HUES48 (cell line): Measurements from ENCODE around the gene ELK1.

Experiments
- H3K27ac ChIP-seq: one replicate; pipeline ENCODE4 v1.7.0; 2013; ENCODE audit warnings: low read depth, low read length, inconsistent platforms
- H3K27me3 ChIP-seq: 2 replicates; pipeline ENCODE4 v1.6.1; 2013; ENCODE audit warnings: mild to moderate bottlenecking, low read length; ENCODE audit not compliant: control insufficient read depth, insufficient read depth
- H3K36me3 ChIP-seq: 2 replicates; pipeline ENCODE4 v1.6.1; 2013; ENCODE audit warnings: low read length; ENCODE audit not compliant: control insufficient read depth, insufficient read depth
- H3K4me1 ChIP-seq: 2 replicates; pipeline ENCODE4 v1.6.1; 2013; ENCODE audit warnings: mild to moderate bottlenecking, low read length; ENCODE audit not compliant: control insufficient read depth, insufficient read depth
- H3K4me3 ChIP-seq: 2 replicates; pipeline ENCODE4 v1.5.1; 2013; ENCODE audit warnings: mild to moderate bottlenecking, low read depth, low read length
- H3K9ac ChIP-seq: 2 replicates; pipeline ENCODE4 v1.6.1; 2013; ENCODE audit warnings: mild to moderate bottlenecking, low read depth, low read length, moderate library complexity
- H3K9me3 ChIP-seq: 2 replicates; pipeline ENCODE4 v1.6.1; 2013; ENCODE audit warnings: low read length; ENCODE audit not compliant: control insufficient read depth, insufficient read depth

ELK1 gene

DNA sequence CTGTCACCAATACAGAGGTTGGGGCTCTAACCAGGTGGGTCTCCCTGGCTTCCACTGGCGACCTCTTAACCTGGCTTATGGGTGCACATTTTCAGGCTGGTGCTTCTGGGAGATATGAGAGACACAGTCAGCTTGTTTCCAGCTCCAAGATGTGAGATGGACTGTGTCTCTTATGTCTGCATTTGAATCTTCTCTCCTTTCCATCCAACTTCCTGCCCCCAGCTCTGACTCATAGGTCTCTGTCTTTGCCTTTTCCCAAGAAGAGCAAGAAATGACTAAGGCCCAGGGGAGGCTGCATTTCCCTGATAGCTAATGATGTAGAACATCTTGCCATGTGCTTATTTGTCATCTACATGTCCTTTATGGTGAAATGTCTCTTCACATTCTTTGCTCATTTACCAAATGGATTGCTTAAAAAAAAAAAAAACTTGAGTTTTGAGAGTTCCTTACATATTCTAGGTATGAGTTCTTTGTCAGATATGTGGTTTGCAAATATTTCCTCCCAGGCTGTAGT is 11.8 kb upstream of the ELK1 start:
- no peaks in the 10 kb centered on the region for H3K27me3 ChIP-seq
- H3K9me3 ChIP-seq, result peaks cover 28% of the 10 kb centered on the region
- no peak overlapping the region for H3K9ac ChIP-seq
- H3K36me3 ChIP-seq, result peaks cover 3% of the 10 kb centered on the region; the same call in 1 of the 2 replicates
- H3K4me1 ChIP-seq, result no peaks in the 10 kb centered on the region
- H3K4me3 ChIP-seq, result no peak overlapping the region
- no peak overlapping the region for H3K27ac ChIP-seq

DNA sequence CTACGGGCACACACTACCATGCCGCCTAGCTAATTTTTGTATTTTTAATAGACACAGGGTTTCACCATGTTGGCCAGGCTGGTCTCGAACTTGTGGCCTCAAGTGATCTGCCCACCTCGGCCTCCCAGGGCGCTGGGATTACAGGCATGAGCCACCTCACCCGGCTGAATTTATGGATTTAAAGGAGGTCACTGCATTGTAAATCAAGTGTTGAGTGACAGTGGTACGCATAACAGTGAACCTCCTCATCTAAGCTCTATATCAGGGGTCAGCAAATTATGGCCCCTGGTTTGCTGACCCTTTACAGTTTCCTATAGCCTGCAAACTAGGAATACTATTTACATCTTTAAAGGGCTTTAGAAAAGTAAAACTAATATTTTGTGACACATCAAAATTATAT is 11.2 kb upstream of the ELK1 start:
- Histone ChIP-seq H3K27me3 (no peaks in the 10 kb centered on the region), H3K27ac (no peak overlapping the region), H3K4me3 (no peak overlapping the region), H3K4me1 (no peaks in the 10 kb centered on the region), H3K9ac (no peak overlapping the region), H3K36me3 (peaks cover 10% of the 10 kb centered on the region), H3K9me3 (peaks cover 30% of the 10 kb centered on the region)

DNA sequence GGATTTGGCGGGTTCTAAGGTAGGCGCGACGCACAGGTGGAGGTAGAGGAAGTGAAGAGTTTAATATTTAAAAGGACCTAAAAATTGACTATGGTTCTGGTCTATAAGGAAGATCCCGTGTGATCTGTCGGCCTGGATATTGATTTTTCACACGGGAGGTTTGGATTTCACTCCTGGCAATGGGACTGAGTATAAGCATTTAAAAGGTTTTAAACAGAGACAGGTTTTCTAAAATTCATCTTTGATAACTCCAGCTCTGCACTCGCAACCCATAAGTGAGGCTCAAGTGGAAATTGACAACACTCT is 9.0 kb upstream of the ELK1 start:
- Histone ChIP-seq H3K4me3 (peak overlapping the region; percentile 94), H3K4me1 (no peaks in the 10 kb centered on the region), H3K36me3 (peaks cover 26% of the 10 kb centered on the region), H3K9ac (no peak overlapping the region), H3K27ac (no peak overlapping the region), H3K9me3 (peaks cover 29% of the 10 kb centered on the region), H3K27me3 (no peaks in the 10 kb centered on the region)

DNA sequence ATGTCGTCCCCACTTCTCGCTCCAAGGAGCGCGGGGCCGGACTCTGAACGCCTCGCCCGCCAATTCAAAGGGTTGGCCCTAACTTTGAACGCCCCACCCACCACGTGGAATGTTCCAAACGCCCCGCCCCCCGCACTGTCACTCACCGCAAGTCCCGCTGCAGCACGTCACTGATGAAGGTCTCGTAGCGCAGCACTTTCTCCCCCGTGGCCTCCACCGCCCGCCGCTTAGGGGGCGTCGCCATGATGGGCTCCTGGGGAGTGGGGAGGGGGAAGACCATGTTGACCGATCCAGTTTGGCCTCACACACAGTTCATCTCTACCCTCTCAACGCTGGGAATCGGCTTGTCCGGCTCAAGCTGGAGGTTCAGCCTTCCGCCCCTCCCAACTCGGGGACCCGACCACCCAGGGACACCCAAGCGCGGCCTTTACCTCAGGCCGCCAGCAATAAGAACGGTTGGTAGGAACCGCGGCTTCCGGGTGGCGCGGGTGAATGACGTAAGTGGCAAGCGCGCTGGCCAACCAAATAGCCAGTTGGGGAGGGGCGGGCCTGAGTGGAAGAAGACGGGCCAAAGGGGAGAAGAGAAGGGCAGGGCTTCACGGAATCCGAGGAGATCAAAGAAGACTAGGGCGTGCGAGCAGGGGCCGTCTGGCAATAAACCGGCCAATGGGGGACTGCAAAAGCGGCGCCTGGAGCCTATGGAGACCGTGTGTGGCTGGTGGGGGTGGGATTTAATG is 8.5 kb upstream of the ELK1 start, which contains the start of gene UXT:
UXT (minus strand) TSS at position 497 of the 737 bp plus-strand sequence; CDS start at position 244, 253 bp downstream.
- no peaks in the 10 kb centered on the region for H3K27me3 ChIP-seq
- H3K4me1 ChIP-seq, result no peaks in the 10 kb centered on the region
- peaks cover 32% of the 10 kb centered on the region for H3K9me3 ChIP-seq
- H3K36me3 ChIP-seq, result peaks cover 26% of the 10 kb centered on the region
- H3K9ac ChIP-seq, result peak within 1 kb of the TSS; percentile 98
- peak within 1 kb of the TSS; percentile 99 for H3K27ac ChIP-seq
- H3K4me3 ChIP-seq, result peak within 1 kb of the TSS; percentile 94

DNA sequence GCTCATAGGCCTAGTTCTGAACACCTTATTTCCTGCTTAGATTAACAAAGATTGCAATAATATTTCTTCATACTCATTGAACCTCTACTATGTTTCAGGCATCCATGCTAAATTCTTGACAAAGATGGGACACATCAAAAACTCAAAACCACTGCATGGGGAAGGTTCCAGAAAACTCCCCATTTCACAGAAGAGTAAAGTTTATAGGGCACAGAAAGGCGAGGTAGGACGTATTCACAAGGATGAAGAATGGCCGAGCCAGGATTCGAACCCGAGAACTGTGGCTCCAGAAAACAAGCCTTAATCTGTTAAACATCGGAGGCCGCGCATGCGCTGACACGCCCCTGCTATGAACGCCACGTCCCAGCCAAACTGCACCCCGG is 7.9 kb upstream of the ELK1 start:
- Histone ChIP-seq H3K27me3 (no peaks in the 10 kb centered on the region), H3K36me3 (peaks cover 30% of the 10 kb centered on the region), H3K27ac (peak overlapping the region; percentile 99), H3K4me1 (no peaks in the 10 kb centered on the region), H3K4me3 (peak overlapping the region; percentile 94), H3K9me3 (peaks cover 38% of the 10 kb centered on the region), H3K9ac (peak overlapping the region; percentile 75)

DNA sequence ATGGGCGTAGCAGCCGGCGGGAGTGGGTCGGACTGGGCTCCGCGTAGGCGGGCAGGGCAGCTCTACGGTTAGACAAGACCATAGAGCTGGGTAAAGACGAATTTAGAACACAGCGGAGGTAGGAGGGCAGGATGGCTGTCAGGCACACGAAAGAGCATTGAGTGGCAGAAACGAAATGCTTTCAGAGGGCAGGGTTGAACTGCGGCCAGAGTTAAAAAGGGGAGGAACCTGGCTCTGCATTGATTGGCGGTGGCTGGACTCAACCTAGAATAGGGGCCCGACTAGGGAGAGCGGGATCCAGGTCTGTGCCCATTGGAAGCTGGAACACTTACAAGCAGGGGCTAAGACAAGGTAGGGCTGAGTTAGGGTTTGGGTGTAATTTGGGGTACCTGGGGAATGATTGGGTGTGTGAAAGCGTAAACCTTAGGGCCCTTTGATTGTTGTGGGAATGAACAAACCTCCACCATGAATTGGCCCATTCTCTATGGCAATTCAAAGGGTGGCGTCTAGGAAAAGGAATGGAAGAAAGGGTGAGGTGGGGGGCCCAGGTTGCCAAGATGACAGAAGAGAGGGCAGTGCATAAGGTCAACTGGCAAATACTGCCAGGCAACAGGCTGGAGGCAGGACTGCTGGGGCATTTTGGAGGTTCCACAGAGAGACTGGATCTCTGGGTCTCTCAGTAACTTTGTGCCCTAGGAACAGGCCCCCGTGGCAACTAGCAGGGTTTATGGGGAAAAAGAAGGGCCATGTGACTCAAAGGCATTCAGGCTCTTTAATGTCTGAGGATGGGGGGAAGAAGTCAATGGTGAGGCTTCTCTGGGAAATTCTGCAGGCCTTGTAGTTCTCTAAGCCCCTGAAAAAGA is 911 bp upstream of the ELK1 start:
- H3K36me3 ChIP-seq, result peaks cover 35% of the 10 kb centered on the region
- peaks cover 37% of the 10 kb centered on the region for H3K9me3 ChIP-seq
- H3K9ac ChIP-seq, result no peak overlapping the region; the same call in 1 of the 2 replicates
- H3K4me3 ChIP-seq, result peak overlapping the region; percentile 68
- H3K27ac ChIP-seq, result peak overlapping the region; percentile 78
- H3K27me3 ChIP-seq, result no peaks in the 10 kb centered on the region
- H3K4me1 ChIP-seq, result no peaks in the 10 kb centered on the region; the same call in 1 of the 2 replicates

DNA sequence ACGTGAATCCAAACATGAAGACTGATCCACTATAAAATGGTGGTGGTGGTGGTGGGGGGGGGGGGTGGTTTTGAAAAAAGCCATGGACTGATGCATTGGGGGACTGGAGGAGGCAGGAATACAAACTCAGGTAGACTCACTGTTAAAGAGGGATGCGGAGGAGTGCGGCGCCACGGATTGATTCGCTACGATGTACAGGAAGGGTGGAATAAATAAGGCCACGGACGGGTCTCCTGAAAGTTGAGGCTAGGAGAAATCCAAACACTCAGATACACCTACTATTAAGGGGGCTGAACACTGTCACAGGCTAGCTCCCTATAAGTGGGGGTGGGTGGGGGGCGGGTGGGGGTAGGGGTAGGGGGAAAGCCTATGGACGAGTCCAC is 591 bp downstream of the ELK1 start:
- Histone ChIP-seq H3K27ac (no peak overlapping the region), H3K4me3 (peak overlapping the region; percentile 85), H3K9ac (no peak overlapping the region), H3K9me3 (peaks cover 33% of the 10 kb centered on the region), H3K27me3 (no peaks in the 10 kb centered on the region), H3K4me1 (no peaks in the 10 kb centered on the region; the same call in 1 of the 2 replicates), H3K36me3 (peaks cover 24% of the 10 kb centered on the region)

DNA sequence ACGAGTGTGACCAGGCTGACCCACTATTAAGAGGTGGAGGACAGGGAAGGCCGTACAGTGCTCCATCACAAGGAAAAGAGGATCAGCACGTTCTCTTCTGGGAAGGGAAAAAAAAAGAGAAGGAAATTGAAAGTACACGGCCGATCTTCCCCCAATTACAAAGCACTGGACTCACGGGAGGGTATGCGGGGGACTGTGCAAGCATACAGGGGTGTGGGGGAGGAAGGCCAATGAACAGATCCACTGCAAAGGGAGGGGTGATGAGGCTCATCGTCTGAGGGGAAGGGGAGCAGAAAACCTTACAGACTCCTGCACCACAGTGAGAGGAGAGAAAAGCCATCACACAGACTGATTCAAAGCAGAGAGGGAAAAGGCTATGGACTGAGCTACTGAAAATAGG is 1.1 kb downstream of the ELK1 start:
- H3K27me3 ChIP-seq, result no peaks in the 10 kb centered on the region

DNA sequence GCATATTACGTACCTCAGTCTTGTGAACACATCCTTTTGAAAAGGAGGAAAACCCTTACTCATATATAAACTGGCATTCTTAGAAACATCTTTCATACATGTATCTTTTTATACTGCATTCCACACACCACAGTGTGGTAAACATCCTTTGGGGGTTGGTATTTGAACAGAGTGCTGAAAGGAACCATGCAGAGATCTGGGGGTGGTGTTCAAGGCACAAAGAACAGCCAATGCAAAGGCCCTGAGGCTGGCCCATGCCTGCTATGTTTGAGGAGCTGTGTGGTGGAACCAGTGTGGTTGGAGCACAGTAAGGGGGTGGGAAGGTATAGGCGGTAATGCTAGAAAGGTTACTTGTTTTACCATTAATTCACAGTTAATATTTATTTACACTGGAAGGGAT is 2.0 kb downstream of the ELK1 start:
- H3K4me3 ChIP-seq, result no peak overlapping the region; the same call in 1 of the 2 replicates
- peaks cover 33% of the 10 kb centered on the region for H3K9me3 ChIP-seq
- peaks cover 26% of the 10 kb centered on the region for H3K36me3 ChIP-seq
- H3K9ac ChIP-seq, result no peak overlapping the region
- H3K4me1 ChIP-seq, result no peaks in the 10 kb centered on the region; the same call in 1 of the 2 replicates
- no peaks in the 10 kb centered on the region for H3K27me3 ChIP-seq
- no peak overlapping the region for H3K27ac ChIP-seq

More for the DNA sequence above, 1.1 kb downstream of the ELK1 start:
- Histone ChIP-seq H3K36me3 (peaks cover 21% of the 10 kb centered on the region), H3K9me3 (peaks cover 33% of the 10 kb centered on the region), H3K4me3 (peak overlapping the region; percentile 85), H3K4me1 (no peaks in the 10 kb centered on the region; the same call in 1 of the 2 replicates), H3K9ac (no peak overlapping the region), H3K27ac (no peak overlapping the region)

DNA sequence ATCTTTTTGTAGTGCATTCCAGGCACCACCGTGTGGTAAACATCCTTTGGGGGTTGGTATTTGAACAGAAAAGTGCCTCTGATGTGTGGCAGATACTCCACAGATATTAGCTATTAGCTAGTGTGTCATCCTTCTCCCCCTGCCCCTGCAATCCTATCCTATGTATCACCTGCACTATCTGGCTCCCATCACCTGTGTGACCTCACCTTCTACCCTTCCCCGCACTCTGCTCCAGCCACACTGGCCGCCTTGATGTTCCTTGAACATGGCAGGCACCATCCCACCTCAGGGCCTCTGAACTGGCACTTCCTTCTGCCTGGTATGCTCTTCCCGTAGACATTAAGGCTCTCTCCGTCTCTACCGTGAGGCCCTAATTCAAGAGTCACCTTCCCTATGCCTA is 3.7 kb downstream of the ELK1 start:
- Histone ChIP-seq H3K9me3 (peaks cover 34% of the 10 kb centered on the region), H3K4me1 (no peaks in the 10 kb centered on the region; the same call in 1 of the 2 replicates), H3K9ac (no peak overlapping the region), H3K27ac (no peak overlapping the region), H3K4me3 (no peak overlapping the region), H3K36me3 (peaks cover 24% of the 10 kb centered on the region), H3K27me3 (no peaks in the 10 kb centered on the region)

DNA sequence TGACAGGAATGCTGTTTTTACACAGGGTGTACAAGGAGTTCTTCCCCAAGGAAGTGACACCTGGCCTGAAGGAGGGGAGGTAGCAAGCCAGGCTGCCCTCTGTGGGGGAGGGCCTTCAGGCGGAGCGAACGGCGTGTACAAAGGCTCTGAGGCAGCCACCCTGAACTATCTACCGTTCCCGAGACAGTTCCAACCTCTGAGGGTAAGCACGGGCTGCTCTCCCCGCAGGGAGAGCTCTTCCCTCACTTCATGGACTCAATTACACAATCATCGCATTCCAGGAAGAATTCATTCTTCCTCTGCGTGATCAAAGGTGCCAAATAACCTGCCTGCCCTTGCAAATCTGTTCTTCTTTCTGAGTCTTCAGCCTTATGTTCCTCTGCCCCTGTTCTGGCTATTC is 4.8 kb downstream of the ELK1 start:
- Histone ChIP-seq H3K36me3 (peaks cover 35% of the 10 kb centered on the region), H3K9ac (no peak overlapping the region), H3K27ac (no peak overlapping the region), H3K4me1 (no peaks in the 10 kb centered on the region), H3K9me3 (peaks cover 39% of the 10 kb centered on the region), H3K4me3 (no peak overlapping the region), H3K27me3 (no peaks in the 10 kb centered on the region)
